HG02981 (cell line): ENCODE data around the gene PSMD13.
A peak's percentile ranks its signal among the peaks of the same experiment; 100 is the strongest.

Experiments used
- ATAC-seq: cut with Tn5 transposase; IDR thresholded peaks from one replicate; pipeline ENCODE4 v1.9.1; 2021; ENCODE audit warnings: mild to moderate bottlenecking, moderate library complexity; ENCODE audit not compliant: unreplicated experiment

PSMD13 gene

GRCh38 chr11:203945-204586, 32.7 kb upstream of the PSMD13 start:
- ATAC-seq = no peak

DNA sequence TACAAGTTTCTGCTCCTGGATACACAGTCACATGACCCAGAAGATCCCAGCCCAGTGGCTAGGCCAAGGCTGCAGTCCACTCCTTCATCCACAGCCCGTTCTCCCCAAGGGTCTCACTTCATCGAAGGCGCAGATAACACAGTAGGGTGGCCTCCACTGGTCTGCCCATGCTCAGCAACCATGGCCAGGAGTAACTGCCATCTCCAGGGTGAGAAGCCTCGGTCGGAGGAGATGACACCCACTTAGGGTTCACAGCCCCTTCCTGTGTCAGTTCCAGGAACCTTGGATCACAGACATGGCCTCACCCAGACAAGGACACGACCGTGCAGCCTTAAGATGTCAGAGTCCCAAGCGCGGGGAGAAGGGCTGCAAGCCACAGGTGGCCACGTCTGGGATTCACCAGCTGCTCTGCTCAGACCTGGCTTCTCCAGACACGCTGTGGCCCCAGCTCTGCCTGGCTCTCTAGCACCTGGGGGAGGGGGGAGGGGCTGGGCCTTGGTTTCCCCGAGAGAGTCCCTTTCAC, 32.1 kb upstream of the PSMD13 start:
- ATAC-seq = no peak

GRCh38 chr11:205221-206001, 31.4 kb upstream of the PSMD13 start:
- no peak for ATAC-seq

- ATAC-seq = no peak
Observed at GRCh38 chr11:206002-206384, 30.8 kb upstream of the PSMD13 start.

DNA sequence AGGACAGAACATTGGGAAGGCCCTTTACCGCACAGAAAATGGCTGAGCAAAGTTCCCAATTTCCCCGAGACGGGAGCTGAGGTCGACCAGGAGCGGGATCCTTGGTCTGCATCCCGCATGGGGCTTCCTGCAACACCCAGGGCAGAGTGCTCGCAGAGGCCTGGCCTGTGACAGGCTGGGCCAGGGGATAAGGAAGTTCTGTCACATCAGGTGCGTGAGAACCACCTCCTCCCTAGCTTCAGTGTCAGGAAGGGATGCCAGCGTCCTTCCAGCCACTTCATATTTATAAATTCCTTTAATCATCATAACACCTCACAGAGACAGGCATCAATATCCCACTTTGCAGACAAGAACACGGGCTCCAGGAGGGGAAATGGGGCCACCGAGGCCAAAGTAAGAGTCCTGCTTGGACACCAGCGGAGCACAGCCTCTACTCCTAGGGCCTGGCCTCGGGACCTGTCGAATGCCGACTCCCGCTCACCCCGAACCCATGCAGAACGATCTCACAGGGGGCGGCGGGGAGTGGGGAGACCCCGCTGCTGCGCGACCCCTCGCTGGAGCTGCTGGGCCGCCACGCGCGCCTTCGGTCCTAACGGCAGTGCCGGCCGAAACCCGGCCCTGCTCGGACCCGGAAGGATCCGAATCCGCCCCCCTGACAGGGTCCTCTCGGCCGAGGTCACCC, 30.1 kb upstream of the PSMD13 start:
- ATAC-seq = peak; percentile 12

- peak; percentile 73 for ATAC-seq
Observed at GRCh38 chr11:207208-207862, 29.4 kb upstream of the PSMD13 start, which contains the start of the genes BET1L and RIC8A. TSS of gene BET1L (minus strand) at chr11:207399. CDS start at chr11:207321, 78 bp downstream. TSS of gene RIC8A (plus strand) at chr11:207708. CDS start at chr11:208855, 1,147 bp downstream.

GRCh38 chr11:207863-208180, 29.0 kb upstream of the PSMD13 start:
- no peak for ATAC-seq

- peak; percentile 37 for ATAC-seq
Observed at GRCh38 chr11:208181-208916, 28.4 kb upstream of the PSMD13 start.

DNA sequence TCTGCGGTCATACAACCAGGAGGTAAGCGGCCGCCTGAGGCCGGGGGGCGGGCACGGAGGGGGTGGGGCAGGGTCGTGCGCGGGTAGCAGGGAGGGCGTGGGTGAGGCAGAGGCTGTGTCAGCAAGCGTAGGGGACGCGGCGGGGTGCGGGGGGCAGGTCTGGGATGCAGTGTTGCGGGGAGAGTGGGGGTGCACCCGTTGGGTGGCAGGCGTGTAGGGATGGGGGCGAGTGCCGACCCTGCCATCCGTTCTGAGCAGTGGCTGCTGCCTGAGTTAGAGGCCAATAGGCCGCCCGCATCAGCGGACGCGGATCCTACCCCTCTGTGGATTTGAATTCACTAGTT, 27.9 kb upstream of the PSMD13 start:
- no peak for ATAC-seq

DNA sequence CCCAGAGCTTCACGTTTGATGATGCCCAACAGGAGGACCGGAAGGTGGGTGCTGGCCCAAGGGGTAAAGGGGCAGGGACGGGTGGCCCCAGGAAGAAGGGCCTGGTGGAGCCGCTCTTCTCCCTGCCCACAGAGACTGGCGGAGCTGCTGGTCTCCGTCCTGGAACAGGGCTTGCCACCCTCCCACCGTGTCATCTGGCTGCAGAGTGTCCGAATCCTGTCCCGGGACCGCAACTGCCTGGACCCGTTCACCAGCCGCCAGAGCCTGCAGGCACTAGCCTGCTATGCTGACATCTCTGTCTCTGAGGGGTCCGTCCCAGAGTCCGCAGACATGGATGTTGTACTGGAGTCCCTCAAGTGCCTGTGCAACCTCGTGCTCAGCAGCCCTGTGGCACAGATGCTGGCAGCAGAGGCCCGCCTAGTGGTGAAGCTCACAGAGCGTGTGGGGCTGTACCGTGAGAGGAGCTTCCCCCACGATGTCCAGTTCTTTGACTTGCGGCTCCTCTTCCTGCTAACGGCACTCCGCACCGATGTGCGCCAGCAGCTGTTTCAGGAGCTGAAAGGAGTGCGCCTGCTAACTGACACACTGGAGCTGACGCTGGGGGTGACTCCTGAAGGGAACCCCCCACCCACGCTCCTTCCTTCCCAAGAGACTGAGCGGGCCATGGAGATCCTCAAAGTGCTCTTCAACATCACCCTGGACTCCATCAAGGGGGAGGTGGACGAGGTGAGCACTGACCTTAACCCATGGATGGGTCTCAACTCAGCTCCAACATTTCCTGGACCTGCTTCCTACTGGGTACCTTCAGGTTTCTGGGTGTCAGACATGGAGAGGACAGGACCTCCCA, 27.3 kb upstream of the PSMD13 start:
- no peak for ATAC-seq

- no peak for ATAC-seq
Observed at GRCh38 chr11:210122-210802, 26.5 kb upstream of the PSMD13 start.

DNA sequence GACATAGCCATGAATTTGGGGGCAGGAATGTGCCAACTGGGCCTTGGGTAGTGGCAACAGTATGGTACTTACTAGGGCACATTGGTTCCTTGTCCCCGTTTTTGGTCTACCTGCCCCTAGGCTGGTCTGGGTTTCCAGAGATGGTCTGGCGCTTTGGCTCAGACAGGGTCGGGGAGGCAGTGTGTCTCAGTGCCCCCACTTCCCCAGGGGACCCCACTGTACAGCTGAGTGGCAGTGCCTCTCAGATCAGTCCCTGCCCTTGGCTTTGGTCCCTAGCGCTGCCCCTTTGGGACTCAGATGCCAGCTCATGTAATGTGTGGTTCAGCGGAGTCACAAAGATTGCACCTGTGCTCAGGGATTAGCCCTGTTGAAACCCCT, 26.0 kb upstream of the PSMD13 start:
- no peak for ATAC-seq

DNA sequence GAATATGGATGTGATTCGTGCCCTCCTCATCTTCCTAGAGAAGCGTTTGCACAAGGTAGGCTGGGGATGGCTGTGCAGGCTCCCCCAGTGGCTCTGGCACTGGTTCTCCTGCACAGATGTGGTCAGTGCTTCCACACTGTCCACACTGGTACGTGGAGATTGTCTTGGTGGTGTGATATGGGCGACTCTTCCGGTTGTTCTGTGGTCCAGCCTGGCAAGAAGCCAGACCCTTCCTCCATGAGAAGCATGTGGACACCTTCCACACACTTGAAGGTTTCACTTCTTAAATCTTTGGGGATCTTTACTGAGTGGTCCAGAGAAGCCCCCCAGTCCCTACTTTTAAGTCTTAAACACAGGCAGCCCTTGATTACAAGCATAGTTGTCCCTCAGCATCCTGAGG, 25.5 kb upstream of the PSMD13 start:
- no peak for ATAC-seq

GRCh38 chr11:211741-212140, 25.0 kb upstream of the PSMD13 start:
- no peak for ATAC-seq

- ATAC-seq = no peak
Observed at GRCh38 chr11:212150-213100, 24.4 kb upstream of the PSMD13 start.

GRCh38 chr11:213111-213510, 23.7 kb upstream of the PSMD13 start:
- no peak for ATAC-seq

- no peak for ATAC-seq
Observed at GRCh38 chr11:214083-214482, 22.7 kb upstream of the PSMD13 start.

DNA sequence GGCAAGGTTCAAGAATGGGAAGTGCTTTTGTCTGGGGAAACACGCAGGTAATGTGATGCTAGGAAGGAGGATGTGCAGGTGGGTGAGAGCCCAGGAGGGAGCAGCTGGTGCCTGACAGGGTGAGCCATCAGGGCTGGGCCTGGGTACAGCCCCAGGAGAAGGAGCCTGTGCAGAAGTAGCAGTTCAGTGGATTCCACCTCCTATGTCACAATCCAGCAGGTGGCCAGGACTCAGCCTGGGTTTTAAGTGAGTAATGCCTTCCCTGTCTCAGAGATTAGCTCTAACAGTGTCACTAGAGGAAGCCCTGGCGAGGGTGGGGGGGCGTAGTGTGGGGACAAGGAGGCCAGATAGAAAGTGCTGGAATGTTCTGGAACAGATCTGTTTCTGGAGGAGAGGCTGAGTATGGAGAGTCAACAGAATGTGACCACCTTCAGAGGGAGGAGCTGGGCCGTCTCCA, 21.2 kb upstream of the PSMD13 start:
- no peak for ATAC-seq
